Neural progenitor cell (in vitro differentiated cells): ENCODE results near the gene HS3ST2. TPM values are rescaled to one million over a fixed set of nuclear protein-coding genes. Genes with fewer than 3 reads are reported as not detected.

Experiments
- DNase-seq: peaks from one replicate; pipeline ENCODE4 v3.0.0-alpha.2; 2016; ENCODE audit warnings: low spot score
- H2AFZ ChIP-seq: fragments of 200-600 bp; sonication (generic); replicated peaks from 2 replicates; pipeline ENCODE4 v1.6.1; 2016; ENCODE audit warnings: antibody characterized with exemption
- H3F3A ChIP-seq: fragments of 200-600 bp; sonication (generic); 2 replicates; pipeline ENCODE4 v1.6.1; 2016; ENCODE audit warnings: antibody characterized with exemption, low read depth
- H3K27ac ChIP-seq: fragments of 200-600 bp; sonication (generic); 2 replicates; pipeline ENCODE4 v1.5.1; 2016; ENCODE audit warnings: mild to moderate bottlenecking
- H3K27me3 ChIP-seq: fragments of 200-600 bp; sonication (generic); 2 replicates; pipeline ENCODE4 v1.6.1; 2016; ENCODE audit warnings: mild to moderate bottlenecking, moderate library complexity
- H3K36me3 ChIP-seq: fragments of 200-600 bp; sonication (generic); 2 replicates; pipeline ENCODE4 v1.5.1; 2016
- H3K4me1 ChIP-seq: fragments of 200-600 bp; sonication (generic); 2 replicates; pipeline ENCODE4 v1.6.1; 2016; ENCODE audit warnings: mixed run types
- H3K4me2 ChIP-seq: fragments of 200-600 bp; sonication (generic); 2 replicates; pipeline ENCODE4 v1.6.1; 2016
- H3K4me3 ChIP-seq: fragments of 200-600 bp; sonication (generic); 2 replicates; pipeline ENCODE4 v1.5.1; 2016
- H3K79me2 ChIP-seq: fragments of 200-600 bp; sonication (generic); 2 replicates; pipeline ENCODE4 v1.6.1; 2016; ENCODE audit warnings: low read depth
- H3K9ac ChIP-seq: fragments of 200-600 bp; sonication (generic); 2 replicates; pipeline ENCODE4 v1.6.1; 2016
- H3K9me3 ChIP-seq: fragments of 200-600 bp; sonication (generic); 2 replicates; pipeline ENCODE4 v1.5.1; 2016; ENCODE audit warnings: low read depth
- H4K20me1 ChIP-seq: fragments of 200-600 bp; sonication (generic); 2 replicates; pipeline ENCODE4 v1.6.1; 2016; ENCODE audit warnings: low read depth
- H3K27ac Mint-ChIP-seq: 3 replicates; pipeline ENCODE4 v1.8.0; 2021; ENCODE audit warnings: mixed read lengths
- H3K27me3 Mint-ChIP-seq: 2 replicates; pipeline ENCODE4 v1.8.0; 2022; ENCODE audit warnings: low read depth, mild to moderate bottlenecking, inconsistent platforms, moderate library complexity, mixed read lengths; ENCODE audit not compliant: insufficient read depth
- H3K36me3 Mint-ChIP-seq: 3 replicates; pipeline ENCODE4 v1.8.0; 2021; ENCODE audit warnings: mixed read lengths
- H3K4me1 Mint-ChIP-seq: 3 replicates; pipeline ENCODE4 v1.8.0; 2021; ENCODE audit warnings: mixed read lengths
- H3K4me3 Mint-ChIP-seq: 3 replicates; pipeline ENCODE4 v1.8.0; 2021; ENCODE audit warnings: mild to moderate bottlenecking, moderate library complexity, mixed read lengths
- H3K9me3 Mint-ChIP-seq: 3 replicates; pipeline ENCODE4 v1.8.0; 2020; ENCODE audit warnings: mixed read lengths
- CTCF ChIP-seq: fragments of 200-600 bp; sonication (generic); IDR thresholded peaks from 2 replicates; pipeline ENCODE4 v1.5.1; 2017; ENCODE audit warnings: antibody characterized with exemption, mild to moderate bottlenecking
- EZH2 ChIP-seq: fragments of 200-600 bp; sonication (generic); IDR thresholded peaks from 2 replicates; pipeline ENCODE4 v1.6.1; 2017; ENCODE audit warnings: antibody characterized with exemption, mild to moderate bottlenecking, moderate library complexity
- EZH2phosphoT487 ChIP-seq: fragments of 200-600 bp; sonication (generic); IDR thresholded peaks from 2 replicates; pipeline ENCODE4 v1.6.1; 2017; ENCODE audit warnings: antibody characterized with exemption
- total RNA-seq: library from RNA; depleted of rRNA; stranded (reverse); fragments of >200 nt; gene quantifications from 2 replicates; pipeline ENCODE4 v1.2.3, GENCODE V29; 2015; ENCODE audit warnings: low replicate concordance

HS3ST2 gene
- total RNA-seq, 1 donor from 2014 or later = not detected

GRCh38 chr16:22805326-22805725 lies 8.6 kb upstream of the HS3ST2 start:
- Histone ChIP-seq H3K27ac (no peak overlapping the region), H3K4me2 (no peak overlapping the region), H3F3A (no peaks in the 10 kb centered on the region), H3K27me3 (peaks cover 10% of the 10 kb centered on the region), H3K4me3 (no peak overlapping the region), H3K36me3 (no peaks in the 10 kb centered on the region), H2AFZ (no peak overlapping the region), H3K9ac (no peak overlapping the region), H3K79me2 (no peaks in the 10 kb centered on the region), H3K9me3 (no peaks in the 10 kb centered on the region), H4K20me1 (no peaks in the 10 kb centered on the region), H3K4me1 (no peaks in the 10 kb centered on the region)
- DNase-seq = no peak
- no peaks in the 10 kb centered on the region for H3K9me3 Mint-ChIP-seq
- H3K36me3 Mint-ChIP-seq = no peaks in the 10 kb centered on the region
- H3K27ac Mint-ChIP-seq = no peak overlapping the region
- no peak overlapping the region for H3K4me3 Mint-ChIP-seq
- peaks cover 5% of the 10 kb centered on the region for H3K4me1 Mint-ChIP-seq
- H3K27me3 Mint-ChIP-seq = peaks cover 7% of the 10 kb centered on the region
- no peak for TF ChIP-seq EZH2
- TF ChIP-seq EZH2phosphoT487 = no peak
- no peak for TF ChIP-seq CTCF

GRCh38 chr16:22806811-22807210 lies 7.2 kb upstream of the HS3ST2 start:
- TF ChIP-seq EZH2 (no peak), CTCF (no peak), EZH2phosphoT487 (no peak)
- peaks cover 13% of the 10 kb centered on the region for H3K27me3 Mint-ChIP-seq

GRCh38 chr16:22810226-22810625 lies 3.7 kb upstream of the HS3ST2 start:
- H3K36me3 ChIP-seq = no peaks in the 10 kb centered on the region
- no peak overlapping the region for H3K9ac ChIP-seq
- Mint-ChIP-seq H3K36me3 (no peaks in the 10 kb centered on the region), H3K4me3 (no peak overlapping the region), H3K27ac (no peak overlapping the region), H3K27me3 (peaks cover 35% of the 10 kb centered on the region), H3K4me1 (peaks cover 10% of the 10 kb centered on the region), H3K9me3 (no peaks in the 10 kb centered on the region)
- H3K9me3 ChIP-seq = no peaks in the 10 kb centered on the region
- H3K4me1 ChIP-seq = peaks cover 7% of the 10 kb centered on the region
- no peak for DNase-seq
- peaks cover 29% of the 10 kb centered on the region for H4K20me1 ChIP-seq
- no peak overlapping the region for H2AFZ ChIP-seq
- no peaks in the 10 kb centered on the region for H3F3A ChIP-seq
- no peak overlapping the region for H3K4me3 ChIP-seq
- TF ChIP-seq EZH2phosphoT487 (no peak), CTCF (no peak), EZH2 (no peak)
- no peak overlapping the region for H3K4me2 ChIP-seq
- H3K79me2 ChIP-seq = no peaks in the 10 kb centered on the region
- H3K27me3 ChIP-seq = peaks cover 53% of the 10 kb centered on the region
- no peak overlapping the region for H3K27ac ChIP-seq

More at GRCh38 chr16:22806811-22807210, 7.2 kb upstream of the HS3ST2 start:
- Histone ChIP-seq H3K4me2 (no peak overlapping the region), H3K4me1 (no peaks in the 10 kb centered on the region), H3K27me3 (peaks cover 20% of the 10 kb centered on the region), H3K36me3 (no peaks in the 10 kb centered on the region), H3K9ac (no peak overlapping the region), H3K4me3 (no peak overlapping the region), H3K27ac (no peak overlapping the region), H3F3A (no peaks in the 10 kb centered on the region), H2AFZ (no peak overlapping the region), H4K20me1 (peaks cover under 1% of the 10 kb centered on the region), H3K79me2 (no peaks in the 10 kb centered on the region), H3K9me3 (no peaks in the 10 kb centered on the region)
- H3K36me3 Mint-ChIP-seq = no peaks in the 10 kb centered on the region
- no peak overlapping the region for H3K4me3 Mint-ChIP-seq
- peaks cover 5% of the 10 kb centered on the region for H3K4me1 Mint-ChIP-seq
- no peak overlapping the region for H3K27ac Mint-ChIP-seq
- no peaks in the 10 kb centered on the region for H3K9me3 Mint-ChIP-seq
- DNase-seq = no peak
